CD4-positive, alpha-beta T cell treated with Interleukin-4 for 1 hour (primary cell): ENCODE results near the gene NBEAL2.

Experiments used
- DNase-seq, 2 donors: peaks; one replicate each; pipeline ENCODE4 v3.0.0-alpha.2; 2020 to 2022

NBEAL2 gene

DNA sequence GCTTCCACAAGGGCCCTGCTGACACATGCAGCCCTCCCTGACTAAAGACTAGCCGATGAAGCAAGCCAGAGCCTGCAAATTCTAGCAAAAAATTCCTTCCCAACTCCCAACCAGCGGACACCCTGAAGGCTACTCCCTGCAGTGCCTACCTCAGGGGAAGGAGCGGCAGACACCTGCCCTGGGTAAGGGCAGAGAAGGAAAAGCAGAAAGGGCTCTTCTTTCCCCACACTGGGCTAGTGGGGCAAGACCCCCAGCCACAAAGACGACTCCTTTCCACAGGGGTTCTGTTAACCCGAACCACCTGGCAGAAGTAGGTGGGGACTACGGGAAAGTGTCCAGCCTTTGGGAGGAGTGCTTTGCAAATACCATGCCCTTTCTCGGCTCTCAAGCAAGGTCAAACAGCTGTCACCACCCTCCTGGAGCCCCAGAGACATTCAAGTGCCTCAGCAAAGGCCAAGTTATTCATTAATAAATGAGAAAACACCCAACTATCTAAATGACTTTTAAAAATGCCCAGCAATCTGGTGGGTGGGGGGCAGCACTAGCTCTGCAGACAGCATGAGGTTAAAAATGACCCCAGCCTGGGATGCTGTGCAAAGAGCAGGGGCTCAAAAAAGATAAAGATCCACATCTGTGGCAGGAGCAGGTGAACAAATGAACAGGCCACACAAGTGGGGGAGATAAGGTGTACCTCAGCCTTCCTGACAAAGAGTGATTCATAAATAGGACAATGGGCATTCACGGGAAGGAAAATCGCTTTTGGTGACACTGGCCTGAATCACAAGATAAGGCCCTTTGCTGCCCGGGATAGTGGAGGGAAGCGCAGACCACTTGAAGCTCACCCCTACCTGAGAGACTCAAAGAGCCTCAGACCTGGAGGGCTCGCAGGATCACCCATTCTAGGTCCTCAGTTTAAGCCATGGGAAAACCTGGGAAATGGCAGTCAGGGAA is 36.0 kb upstream of the NBEAL2 start:
- no peak for DNase-seq

GRCh38 chr3:46944191-46944590 is 35.3 kb upstream of the NBEAL2 start:
- DNase-seq = no peak

GRCh38 chr3:46946416-46946815 is 33.0 kb upstream of the NBEAL2 start:
- no peak for DNase-seq

GRCh38 chr3:46946856-46947545 is 32.5 kb upstream of the NBEAL2 start:
- peak; percentile 71 to 77 for DNase-seq

DNA sequence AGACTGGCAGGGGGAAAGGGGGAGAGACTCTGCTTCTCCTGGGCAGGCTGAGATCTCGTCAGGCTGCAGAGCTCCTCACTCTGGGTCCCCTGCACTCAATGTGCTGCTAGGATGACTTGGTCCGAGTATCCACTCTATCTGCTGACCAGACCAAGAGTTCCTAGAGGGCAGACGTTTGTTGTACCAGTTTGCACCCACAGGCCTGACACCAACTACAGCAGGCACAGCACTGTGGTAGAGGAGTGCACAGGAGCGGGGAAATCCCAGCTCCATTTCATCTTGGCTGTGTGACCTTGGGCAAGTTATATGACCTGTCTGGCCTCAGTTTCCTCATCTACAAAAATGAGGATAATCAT is 31.9 kb upstream of the NBEAL2 start:
- DNase-seq = no peak

DNA sequence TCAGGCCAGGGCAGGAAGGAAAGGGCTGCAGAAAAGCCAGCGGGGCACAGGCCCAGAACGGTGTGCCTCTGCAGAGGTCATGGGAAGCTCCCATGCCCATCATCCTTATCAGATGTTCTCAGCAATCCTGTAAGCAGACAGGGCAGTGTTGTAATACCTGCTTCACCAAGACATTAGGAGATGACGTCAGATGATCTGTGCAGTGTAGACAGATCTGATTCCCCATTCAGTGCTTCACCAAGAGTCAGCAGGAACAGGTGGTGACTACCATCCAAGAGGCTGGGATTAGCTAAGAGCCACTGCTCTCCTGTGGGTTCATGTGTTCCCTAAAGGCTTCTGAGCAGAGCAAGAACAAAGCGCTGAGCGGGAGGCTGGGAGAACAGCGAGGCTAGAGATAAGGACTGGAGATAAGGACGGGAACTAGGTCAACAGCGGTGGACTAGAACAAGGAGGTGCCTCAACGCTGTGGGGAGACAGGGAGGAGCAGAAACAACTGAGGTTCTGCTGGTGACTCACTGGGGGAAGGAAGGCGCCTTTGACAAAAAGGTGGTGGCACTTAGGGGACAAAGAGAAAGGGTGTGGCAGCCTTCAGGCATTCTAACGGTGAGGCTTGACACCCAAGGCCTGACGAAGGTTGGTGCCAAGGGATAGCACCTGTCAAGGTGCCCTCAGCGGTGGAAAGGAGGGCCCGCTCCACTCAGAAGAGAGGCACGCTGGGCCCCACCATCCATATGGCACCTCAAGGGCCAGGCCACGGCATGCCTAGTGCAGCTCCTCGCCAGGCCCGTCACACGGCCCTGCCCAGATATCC is 31.3 kb upstream of the NBEAL2 start:
- DNase-seq = peak; percentile 79 to 85

DNA sequence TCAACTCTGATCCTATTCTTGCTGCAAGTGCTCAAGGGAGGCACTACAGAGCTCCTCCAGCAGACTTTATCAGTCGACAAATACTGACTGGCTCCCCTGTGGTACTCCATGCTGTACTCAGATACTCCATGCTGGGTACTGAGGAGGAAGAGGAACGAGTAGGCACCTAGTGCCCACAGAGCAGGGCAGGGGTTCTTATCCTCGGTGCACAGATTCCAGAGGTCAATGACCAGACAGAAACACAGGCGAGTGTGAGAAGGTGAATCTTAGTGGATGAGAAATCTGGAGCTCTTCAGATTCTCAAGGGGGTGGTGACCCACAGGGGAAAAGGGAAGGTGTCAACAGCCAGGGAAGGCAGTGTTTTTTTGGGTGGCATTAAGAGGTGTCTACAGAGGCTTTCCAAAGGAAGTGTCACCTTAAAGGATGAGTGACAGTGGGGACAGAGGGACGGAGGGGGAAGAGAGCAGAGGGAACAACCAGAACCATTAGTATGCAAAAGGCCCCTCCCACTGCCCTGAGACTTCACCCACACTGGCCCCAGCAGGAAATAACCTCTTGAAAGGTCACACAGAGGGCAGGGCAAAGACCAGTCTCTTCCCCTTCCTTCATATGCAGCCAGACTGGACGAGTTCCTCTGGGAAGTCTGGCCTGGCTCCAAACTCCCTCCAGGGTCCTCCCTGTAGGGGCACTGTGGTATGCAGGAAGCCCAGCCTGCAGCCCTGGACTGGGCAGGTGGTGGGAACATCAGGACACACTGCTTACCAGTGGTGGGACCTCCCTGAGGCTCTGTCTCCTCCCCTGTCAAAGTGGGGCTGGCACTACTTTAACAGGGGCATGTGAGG is 30.4 kb upstream of the NBEAL2 start:
- DNase-seq = peak in 1 of 2 donors; percentile 56

- no peak for DNase-seq
Observed at GRCh38 chr3:46950177-46950576, 29.3 kb upstream of the NBEAL2 start.

- DNase-seq = no peak
Observed at GRCh38 chr3:46950650-46951241, 28.7 kb upstream of the NBEAL2 start.

- no peak for DNase-seq
Observed at GRCh38 chr3:46952813-46953212, 26.7 kb upstream of the NBEAL2 start.

DNA sequence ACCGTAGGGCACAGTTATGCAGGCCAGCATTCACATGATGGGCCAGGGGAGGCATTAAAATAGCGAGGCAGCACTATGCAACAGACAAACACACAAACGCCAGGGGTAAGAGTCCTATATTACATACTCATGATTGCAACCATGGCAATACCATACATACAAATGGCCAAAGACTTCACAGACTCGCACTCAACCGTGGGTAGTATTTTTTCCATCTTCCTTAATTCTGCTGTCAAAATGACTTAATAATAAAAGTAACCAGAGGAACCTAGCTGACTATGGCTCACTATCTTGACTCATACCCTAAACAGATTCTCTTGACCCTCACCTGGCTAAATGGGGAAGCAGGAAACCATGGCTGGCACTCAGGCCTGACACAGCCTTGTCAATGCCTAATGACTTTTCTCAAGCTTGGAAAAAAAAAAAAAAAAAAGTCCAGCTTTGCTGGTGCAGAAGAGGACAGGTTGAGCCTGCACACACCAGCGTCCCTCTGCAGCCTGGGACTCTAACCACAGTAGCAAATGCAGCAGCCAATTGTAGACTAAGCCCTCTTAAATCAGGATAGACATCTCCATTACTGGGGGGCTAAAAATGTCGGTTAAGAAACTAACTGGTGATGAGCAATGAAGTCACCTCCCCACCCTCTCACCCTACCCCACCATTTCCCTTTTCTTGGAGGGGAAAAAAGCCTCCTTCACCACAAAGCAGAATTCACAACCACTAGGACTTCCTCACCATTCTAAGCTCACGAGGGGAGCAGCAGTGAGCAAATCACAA is 26.0 kb upstream of the NBEAL2 start:
- peak in 1 of 2 donors; percentile 43 for DNase-seq

- no peak for DNase-seq
Observed at GRCh38 chr3:46954178-46954577, 25.3 kb upstream of the NBEAL2 start.

DNA sequence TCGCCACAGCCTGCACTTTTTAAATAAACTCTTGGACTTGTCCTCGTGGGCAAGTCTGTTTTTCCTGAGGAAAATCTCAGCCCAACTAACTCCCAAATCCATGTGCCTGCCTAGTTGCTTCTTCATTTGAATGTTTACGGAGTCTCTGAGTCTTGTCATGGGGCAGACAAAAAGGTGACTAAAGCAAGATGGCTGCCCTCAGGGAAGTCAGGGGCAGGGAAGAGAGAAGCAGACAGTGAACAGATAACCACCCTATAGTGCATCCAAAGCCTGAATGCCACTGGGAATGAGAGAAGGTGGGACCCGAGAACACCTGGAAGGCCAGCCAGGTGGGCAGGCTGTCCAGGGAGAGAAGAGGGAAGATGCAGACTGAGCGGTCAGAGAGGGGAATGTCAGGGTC is 24.3 kb upstream of the NBEAL2 start:
- DNase-seq = no peak

DNA sequence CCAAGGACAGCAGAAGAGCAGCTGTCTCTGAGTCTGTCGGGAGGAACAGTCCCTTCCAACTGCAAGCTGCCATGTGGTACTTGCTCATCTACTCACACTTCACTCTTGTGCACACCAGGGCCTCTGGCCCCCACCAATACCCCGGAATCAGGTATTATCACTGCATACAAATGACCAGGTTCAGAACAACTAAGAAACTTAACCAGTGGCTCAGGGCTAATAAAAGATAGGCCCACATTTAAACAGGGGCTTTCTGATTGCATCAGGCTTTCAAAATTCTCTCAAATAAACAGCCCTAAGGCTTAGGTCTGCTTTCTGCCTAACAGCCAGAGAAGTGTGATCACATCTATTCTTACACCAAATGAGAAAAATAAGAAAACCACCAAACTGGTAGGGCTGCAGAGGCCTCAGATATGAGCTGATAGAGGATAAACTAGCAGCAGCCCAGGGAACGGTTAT is 23.6 kb upstream of the NBEAL2 start:
- peak in 1 of 2 donors; percentile 37 for DNase-seq

DNA sequence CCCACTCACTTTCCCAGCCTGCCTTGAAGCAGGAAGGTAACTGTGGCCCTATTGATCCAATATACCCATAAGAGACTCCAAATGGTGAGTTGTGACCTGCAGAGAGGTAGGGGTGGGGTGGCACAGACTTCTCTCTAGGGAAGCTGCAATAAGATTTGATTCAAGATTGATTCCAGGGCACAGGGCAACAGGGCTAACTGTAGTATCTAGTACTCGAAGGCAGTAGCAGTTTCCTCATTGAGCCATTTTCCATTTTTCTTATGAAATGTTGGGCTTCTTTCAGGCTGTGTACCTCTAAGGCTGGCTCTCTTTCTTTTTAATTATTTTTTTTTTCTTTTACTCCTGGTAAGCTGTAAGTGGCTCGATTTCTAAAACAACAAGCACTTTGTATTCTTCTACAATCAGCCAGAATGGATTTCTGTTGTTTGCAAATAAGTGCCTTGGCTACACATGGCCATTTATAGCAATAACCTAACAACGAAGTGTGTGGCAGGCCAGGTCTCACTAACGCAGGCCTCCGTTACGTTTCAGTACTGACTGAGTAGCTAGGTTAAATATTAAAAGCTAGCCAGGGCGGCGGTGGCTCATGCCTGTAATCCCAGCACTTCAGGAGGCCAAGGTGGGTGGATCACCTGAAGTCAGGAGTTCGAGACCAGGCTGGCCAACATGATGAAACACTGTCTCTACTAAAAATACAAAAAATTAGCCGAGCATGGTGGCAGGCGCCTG is 22.2 kb upstream of the NBEAL2 start:
- no peak for DNase-seq

DNA sequence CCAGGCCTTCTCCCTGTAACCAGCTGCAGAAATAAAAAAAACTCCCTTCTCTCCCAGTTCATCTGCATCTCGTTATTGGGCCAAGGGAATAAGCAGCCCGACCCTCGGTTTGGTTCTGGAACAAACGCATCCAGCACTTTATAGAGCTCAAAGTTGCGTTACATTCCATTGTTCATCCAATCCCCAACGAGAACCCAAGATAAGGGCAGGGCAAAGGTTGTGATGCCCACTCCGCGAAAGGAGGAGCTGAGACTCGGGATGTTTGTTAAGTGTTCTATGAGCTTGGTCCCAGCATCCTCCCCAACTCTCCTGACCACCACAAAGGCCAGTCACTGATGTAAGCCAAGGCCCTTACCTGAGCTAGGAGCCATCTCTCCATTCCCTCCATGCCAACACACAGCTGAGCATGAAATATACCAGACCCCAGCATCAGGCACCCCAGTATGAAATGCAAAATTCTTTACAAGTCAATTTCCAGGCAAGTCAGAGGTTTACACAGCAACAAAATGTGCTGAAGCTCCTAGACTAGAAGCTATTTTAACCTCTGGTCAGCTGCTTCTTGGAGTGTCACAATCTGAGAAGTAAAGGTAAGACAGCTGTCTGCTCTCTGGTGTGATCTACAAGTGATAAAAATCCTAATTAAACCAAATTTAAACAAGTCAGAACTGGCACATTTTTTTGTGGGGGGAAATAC is 20.9 kb upstream of the NBEAL2 start:
- DNase-seq = no peak

DNA sequence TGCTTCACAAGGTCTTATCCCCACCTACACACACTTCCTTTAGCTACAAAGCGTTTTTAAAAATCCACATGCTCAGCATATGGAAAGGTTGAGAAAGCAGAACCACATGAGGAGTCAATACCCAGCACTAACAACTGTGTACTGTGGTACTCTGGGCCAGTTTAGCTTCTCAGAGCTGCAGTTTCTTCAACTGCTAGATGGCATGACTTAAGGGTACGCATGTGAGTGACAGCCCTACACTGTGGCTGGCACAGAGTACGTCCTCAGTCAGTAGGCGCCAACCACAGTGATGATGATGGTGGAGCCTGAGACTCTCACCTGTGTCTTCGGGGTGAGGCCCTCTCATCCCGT is 20.3 kb upstream of the NBEAL2 start:
- peak; percentile 35 to 39 for DNase-seq

GRCh38 chr3:46960081-46960701 is 19.3 kb upstream of the NBEAL2 start:
- DNase-seq = no peak

- no peak for DNase-seq
Observed at GRCh38 chr3:46960835-46961234, 18.6 kb upstream of the NBEAL2 start.
